Spleen (tissue), 7 donors: ENCODE measurements around the gene CRYBG3.

Source experiments
- CTCF ChIP-seq, 11 experiments: fragments of 200-600 bp in 7 of 11; fragments of 450-650 bp in 4 of 11; sonication (generic) in 4 of 11; IDR thresholded peaks in 8 of 11; conservative IDR thresholded peaks in 3 of 11; 1 replicate in 7 of 11; 2 replicates in 4 of 11; pipeline versions ENCODE4 v1.4.0 to v1.8.0; 2016 to 2021; ENCODE audit warnings: antibody characterized with exemption in 11 of 11, inconsistent platforms in 4 of 11, mild to moderate bottlenecking in 1 of 11
- POLR2AphosphoS5 ChIP-seq, 3 donors: sonication (generic); formaldehyde crosslinking; IDR thresholded peaks; one replicate each; pipeline ENCODE4 v1.5.1; 2017; ENCODE audit warnings: antibody characterized with exemption in 3 of 3
- donor health status: DM: no; HTN: no; CAD: no; lungs with moderate emphysema.
- donor health status: DM: no; HTN: no; CAD: no.
- donor health status: DM: no; HTN: no; CAD: no.

- TF ChIP-seq POLR2AphosphoS5 (IDR thresholded peaks at IDR 0.05), result no peak
- no peak for TF ChIP-seq CTCF (IDR thresholded peaks at IDR 0.05 in 8 of 11, conservative IDR thresholded peaks at IDR 0.05 in 3 of 11)
These were observed 138.7 kb downstream of the CRYBG3 start for GRCh38 chr3:97960551-97960950.
